ENCODE data around the gene SLC37A1. TPM values are rescaled to one million over a fixed set of nuclear protein-coding genes. Genes with fewer than 3 reads are reported as not detected.

Gene SLC37A1
- total and polyA plus RNA-seq, 10 donors = 6.9 to 31.4 (median 23.2) TPM

DNA sequence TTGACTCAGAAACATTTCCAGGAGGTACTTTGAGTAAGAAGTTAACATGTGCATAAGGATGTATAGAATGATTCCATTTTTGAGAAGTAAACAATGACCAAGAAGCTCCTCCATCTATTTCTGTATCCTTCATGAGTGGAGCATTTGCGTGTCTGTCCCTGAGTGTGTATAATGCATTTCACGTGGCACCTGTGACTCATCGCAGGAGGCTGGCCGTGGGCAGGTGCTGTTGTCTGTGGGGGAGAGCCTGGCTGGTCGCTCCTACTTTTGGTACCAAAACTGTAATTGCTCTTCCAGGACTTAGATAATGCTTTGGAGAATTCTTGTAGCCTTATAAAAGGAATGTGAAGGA lies 16.5 kb downstream of the SLC37A1 start:
- peaks cover 36 to 91% (median 66%) of the 10 kb centered on the region in 6 donors for H3K4me1 ChIP-seq
- intact Hi-C loops (cut with DNase I; ENCODE audit: low total_unique reads) = no loop called here
- WGBS, 5 donors = 82 to 91% (median 86%) methylated on average over 5 of the region's 5 CpGs

DNA sequence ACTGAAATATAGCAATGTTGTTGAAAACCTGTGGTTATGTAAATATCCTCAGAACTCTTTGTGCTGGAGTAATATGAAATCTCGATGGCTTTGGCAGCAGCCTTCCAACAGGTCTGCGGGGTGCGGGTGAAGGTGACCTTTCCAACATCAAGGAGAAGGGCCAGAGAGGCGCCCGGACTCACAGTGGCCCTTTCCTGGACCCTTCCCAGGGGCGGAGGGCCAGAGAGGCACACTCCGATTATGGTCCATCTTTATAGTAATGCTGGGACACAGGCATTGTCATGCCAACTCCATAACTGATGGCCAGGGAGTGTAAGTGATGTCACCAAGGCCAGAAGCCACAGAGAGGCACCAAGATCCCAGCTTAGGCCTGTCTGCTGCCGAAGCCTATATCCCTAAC lies 18.1 kb downstream of the SLC37A1 start:
- Histone ChIP-seq H3K36me3 (peaks cover 0 to 52% (median 2%) of the 10 kb centered on the region in 6 donors), H3K4me1 (peaks cover 39 to 91% (median 67%) of the 10 kb centered on the region in 6 donors), H3K27ac (peak overlapping the region in 2 of 8 donors; percentile 48 to 76), H3K27me3 (replicated peaks in 1 of 7) (no peaks in the 10 kb centered on the region), H3K4me3 (no peak overlapping the region), H3K9me3 (no peaks in the 10 kb centered on the region)
- 93 to 95% (median 95%) methylated on average over 8 of the region's 8 CpGs for WGBS, 5 donors
- no peak for TF ChIP-seq POLR2AphosphoS5 (IDR thresholded peaks at IDR 0.05)
- TF ChIP-seq, protein P1, sequence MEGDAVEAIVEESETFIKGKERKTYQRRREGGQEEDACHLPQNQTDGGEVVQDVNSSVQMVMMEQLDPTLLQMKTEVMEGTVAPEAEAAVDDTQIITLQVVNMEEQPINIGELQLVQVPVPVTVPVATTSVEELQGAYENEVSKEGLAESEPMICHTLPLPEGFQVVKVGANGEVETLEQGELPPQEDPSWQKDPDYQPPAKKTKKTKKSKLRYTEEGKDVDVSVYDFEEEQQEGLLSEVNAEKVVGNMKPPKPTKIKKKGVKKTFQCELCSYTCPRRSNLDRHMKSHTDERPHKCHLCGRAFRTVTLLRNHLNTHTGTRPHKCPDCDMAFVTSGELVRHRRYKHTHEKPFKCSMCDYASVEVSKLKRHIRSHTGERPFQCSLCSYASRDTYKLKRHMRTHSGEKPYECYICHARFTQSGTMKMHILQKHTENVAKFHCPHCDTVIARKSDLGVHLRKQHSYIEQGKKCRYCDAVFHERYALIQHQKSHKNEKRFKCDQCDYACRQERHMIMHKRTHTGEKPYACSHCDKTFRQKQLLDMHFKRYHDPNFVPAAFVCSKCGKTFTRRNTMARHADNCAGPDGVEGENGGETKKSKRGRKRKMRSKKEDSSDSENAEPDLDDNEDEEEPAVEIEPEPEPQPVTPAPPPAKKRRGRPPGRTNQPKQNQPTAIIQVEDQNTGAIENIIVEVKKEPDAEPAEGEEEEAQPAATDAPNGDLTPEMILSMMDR (IDR thresholded peaks at IDR 0.05 in 8 of 11, conservative IDR thresholded peaks at IDR 0.05 in 3 of 11) = no peak
- TF ChIP-seq POLR2A (IDR thresholded peaks at IDR 0.05) = no peak
- no peak for DNase-seq
- intact Hi-C loops (cut with DNase I; ENCODE audit: low total_unique reads) = no loop called here

More for the DNA sequence above, 16.5 kb downstream of the SLC37A1 start:
- H3K27ac ChIP-seq = peak overlapping the region in 1 of 8 donors; percentile 13
- H3K36me3 ChIP-seq = peaks cover 0 to 48% (median 2%) of the 10 kb centered on the region in 6 donors
- TF ChIP-seq POLR2AphosphoS5 (IDR thresholded peaks at IDR 0.05) = no peak
- TF ChIP-seq POLR2A (IDR thresholded peaks at IDR 0.05) = no peak
- TF ChIP-seq, protein P1 (IDR thresholded peaks at IDR 0.05 in 8 of 11, conservative IDR thresholded peaks at IDR 0.05 in 3 of 11) = no peak
- H3K4me3 ChIP-seq = no peak overlapping the region
- H3K27me3 ChIP-seq (replicated peaks in 1 of 7) = no peaks in the 10 kb centered on the region
- H3K9me3 ChIP-seq = no peaks in the 10 kb centered on the region
- no peak for DNase-seq

GRCh38 chr21:42532466-42533181 lies 19.0 kb downstream of the SLC37A1 start:
- no peak overlapping the region for H3K4me3 ChIP-seq
- peaks cover 0 to 55% (median 2%) of the 10 kb centered on the region in 6 donors for H3K36me3 ChIP-seq
- H3K9me3 ChIP-seq = no peaks in the 10 kb centered on the region
- intact Hi-C loops (cut with DNase I; ENCODE audit: low total_unique reads) = no loop called here
- 56 to 67% (median 64%) methylated on average over 18 of the region's 18 CpGs for WGBS, 5 donors
- TF ChIP-seq, protein P1 (IDR thresholded peaks at IDR 0.05 in 8 of 11, conservative IDR thresholded peaks at IDR 0.05 in 3 of 11) = no peak
- TF ChIP-seq POLR2A (IDR thresholded peaks at IDR 0.05) = no peak
- peak; percentile 71 to 81 (median 80) for TF ChIP-seq POLR2AphosphoS5 (IDR thresholded peaks at IDR 0.05)
- peak overlapping the region in 5 of 8 donors; percentile 38 to 88 (median 74) for H3K27ac ChIP-seq
- H3K27me3 ChIP-seq (replicated peaks in 1 of 7) = no peaks in the 10 kb centered on the region
- H3K4me1 ChIP-seq = peaks cover 33 to 91% (median 65%) of the 10 kb centered on the region in 6 donors
- peak; percentile 86 for DNase-seq

DNA sequence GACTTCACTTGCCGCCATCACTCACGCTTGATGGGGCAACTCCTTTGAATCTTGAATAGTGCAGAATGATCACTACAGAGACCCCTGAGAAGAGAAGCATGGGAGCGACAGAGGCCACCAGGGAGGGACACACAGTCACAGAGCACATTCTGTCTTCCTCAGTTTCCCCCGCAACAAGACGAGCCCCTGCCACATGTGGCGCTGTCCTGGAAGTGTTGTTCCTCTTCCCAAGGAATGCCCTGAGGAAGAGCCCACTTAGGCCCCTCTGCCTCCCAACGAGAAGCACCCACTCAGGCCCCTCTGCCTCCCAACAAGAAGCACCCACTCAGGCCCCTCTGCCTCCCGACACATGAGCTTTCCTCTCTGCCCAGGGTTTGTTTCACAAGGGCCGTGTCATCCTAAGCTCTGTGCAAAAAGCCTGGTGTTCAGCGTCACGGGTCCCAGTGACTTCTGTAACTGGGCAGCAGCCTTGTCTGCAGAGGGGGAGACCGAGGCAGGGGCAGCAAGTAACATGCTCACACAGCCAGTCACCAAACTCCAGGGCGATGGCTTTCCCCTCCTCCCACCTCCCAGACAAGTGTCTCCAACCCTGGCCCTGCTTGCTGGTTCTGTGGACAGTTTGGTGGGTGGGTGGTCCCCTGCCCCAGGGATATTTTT lies 19.8 kb downstream of the SLC37A1 start:
- Histone ChIP-seq H3K27ac (peak overlapping the region in 5 of 8 donors; percentile 38 to 88 (median 74)), H3K36me3 (peaks cover 0 to 58% (median 2%) of the 10 kb centered on the region in 6 donors), H3K4me3 (peak overlapping the region in 2 of 8 donors; percentile 25 to 56), H3K4me1 (peaks cover 28 to 85% (median 57%) of the 10 kb centered on the region in 6 donors), H3K27me3 (replicated peaks in 1 of 7) (no peaks in the 10 kb centered on the region), H3K9me3 (no peaks in the 10 kb centered on the region)
- intact Hi-C loops (cut with DNase I; ENCODE audit: low total_unique reads) = no loop called here
- TF ChIP-seq, protein P1 (IDR thresholded peaks at IDR 0.05 in 8 of 11, conservative IDR thresholded peaks at IDR 0.05 in 3 of 11) = no peak
- TF ChIP-seq POLR2AphosphoS5 (IDR thresholded peaks at IDR 0.05) (no peak), POLR2A (IDR thresholded peaks at IDR 0.05) (no peak)
- 86 to 92% (median 90%) methylated on average over 12 to 13 of the region's 13 CpGs for WGBS, 5 donors
- DNase-seq = no peak

All from spleen (tissue), 11 donors.